KOPT-K1 (cell line): ENCODE data around the gene ANK2.
"Not testable (repeated sequence)": the region's sequence is repeated elsewhere in the genome, so short reads cannot be mapped to it uniquely, and the experiment has no call there.

ENCODE experiments used
- H3K27ac ChIP-seq: fragments of 200-600 bp; sonication (generic); 2 replicates; pipeline ENCODE4 v1.5.1; 2016; ENCODE audit warnings: antibody characterized with exemption, mild to moderate bottlenecking, low read depth, low read length; ENCODE audit not compliant: poor library complexity, severe bottlenecking
- H3K36me3 ChIP-seq: fragments of 200-600 bp; sonication (generic); 2 replicates; pipeline ENCODE4 v1.5.1; 2017; ENCODE audit warnings: antibody characterized with exemption, mild to moderate bottlenecking, low read length, moderate library complexity; ENCODE audit not compliant: insufficient read depth
- H3K9me3 ChIP-seq: fragments of 200-600 bp; sonication (generic); 2 replicates; pipeline ENCODE4 v1.5.1; 2017; ENCODE audit warnings: antibody characterized with exemption, low read length, mild to moderate bottlenecking; ENCODE audit not compliant: insufficient read depth, poor library complexity, severe bottlenecking

The ANK2 gene

GRCh38 chr4:113212613-113213012 is 163.2 kb downstream of the ANK2 start:
- Histone ChIP-seq H3K27ac (no peak overlapping the region), H3K9me3 (no peaks in the 10 kb centered on the region), H3K36me3 (no peaks in the 10 kb centered on the region)

- Histone ChIP-seq H3K9me3 (no peaks in the 10 kb centered on the region), H3K36me3 (no peaks in the 10 kb centered on the region), H3K27ac (no peak overlapping the region)
Observed at GRCh38 chr4:113221990-113222389, 172.5 kb downstream of the ANK2 start.

GRCh38 chr4:113222471-113222870 is 173.0 kb downstream of the ANK2 start:
- Histone ChIP-seq H3K36me3 (no peaks in the 10 kb centered on the region), H3K27ac (no peak overlapping the region), H3K9me3 (no peaks in the 10 kb centered on the region)

DNA sequence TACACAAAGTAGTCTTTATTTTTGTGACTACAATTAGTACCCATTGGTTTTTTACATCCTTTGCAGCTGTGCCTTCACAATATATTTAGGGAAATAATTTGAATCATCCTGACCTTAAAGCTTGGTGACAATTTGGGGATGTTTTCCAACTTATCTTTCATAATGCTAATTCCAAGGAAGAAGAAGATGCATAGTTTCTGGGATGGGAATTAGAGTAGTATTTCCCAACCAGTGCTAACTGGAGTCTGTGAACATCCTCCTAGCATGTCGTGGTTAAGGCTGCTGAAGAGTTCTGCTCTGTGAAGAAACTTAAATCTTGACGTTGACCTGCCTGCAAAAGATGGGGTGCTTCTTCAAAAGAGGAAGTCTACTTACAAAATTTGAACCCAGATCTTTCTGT is 173.5 kb downstream of the ANK2 start:
- Histone ChIP-seq H3K36me3 (no peaks in the 10 kb centered on the region), H3K27ac (no peak overlapping the region), H3K9me3 (no peaks in the 10 kb centered on the region)

DNA sequence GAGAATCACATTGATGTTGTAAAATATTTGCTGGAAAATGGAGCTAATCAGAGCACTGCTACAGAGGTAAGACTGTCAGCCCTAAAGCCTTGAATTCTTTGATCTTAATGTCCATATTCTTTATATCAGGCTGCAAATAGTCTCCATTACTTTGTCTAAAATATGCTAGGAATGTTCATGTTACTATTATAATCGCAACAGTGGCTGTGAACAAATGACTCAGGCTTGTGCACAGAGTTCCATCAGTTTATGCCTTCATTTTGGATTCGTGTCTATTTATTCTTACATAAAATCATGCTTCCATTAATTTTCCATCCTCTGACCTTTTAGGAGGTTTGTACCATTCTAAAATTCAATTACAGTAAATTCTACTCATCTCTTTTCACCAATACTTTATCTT is 182.7 kb downstream of the ANK2 start:
- H3K36me3 ChIP-seq = no peaks in the 10 kb centered on the region
- H3K9me3 ChIP-seq = no peaks in the 10 kb centered on the region
- H3K27ac ChIP-seq = no peak overlapping the region

GRCh38 chr4:113236916-113237315 is 187.5 kb downstream of the ANK2 start:
- Histone ChIP-seq H3K36me3 (no peaks in the 10 kb centered on the region), H3K9me3 (no peaks in the 10 kb centered on the region), H3K27ac (no peak overlapping the region)

DNA sequence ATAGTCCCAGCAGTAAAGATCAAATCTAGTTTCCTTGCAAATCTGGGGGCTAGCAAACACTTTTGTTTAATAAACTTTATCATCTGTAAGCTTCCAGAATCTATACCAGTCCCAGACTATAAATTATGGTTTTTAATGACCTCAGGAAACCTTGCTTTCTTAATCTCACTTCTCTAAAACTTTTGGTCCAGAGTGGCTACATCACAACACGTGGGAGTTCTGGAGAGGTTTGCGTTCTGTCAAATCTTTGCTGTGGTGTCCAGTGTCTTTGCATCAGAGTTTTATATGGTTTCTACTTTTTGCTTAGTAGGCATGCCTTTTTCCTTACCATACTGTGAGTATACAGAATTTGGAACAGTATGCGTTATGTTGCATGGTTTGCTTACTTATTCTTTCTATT is 193.9 kb downstream of the ANK2 start:
- Histone ChIP-seq H3K27ac (no peak overlapping the region), H3K36me3 (no peaks in the 10 kb centered on the region), H3K9me3 (no peaks in the 10 kb centered on the region)

GRCh38 chr4:113244747-113245146 is 195.3 kb downstream of the ANK2 start:
- not testable (repeated sequence) for H3K27ac ChIP-seq, H3K9me3 ChIP-seq, H3K36me3 ChIP-seq

GRCh38 chr4:113248320-113248719 is 198.9 kb downstream of the ANK2 start:
- no peak overlapping the region for H3K27ac ChIP-seq
- no peaks in the 10 kb centered on the region for H3K36me3 ChIP-seq
- H3K9me3 ChIP-seq = no peaks in the 10 kb centered on the region

- Histone ChIP-seq H3K27ac (no peak overlapping the region), H3K9me3 (no peaks in the 10 kb centered on the region), H3K36me3 (no peaks in the 10 kb centered on the region)
Observed at GRCh38 chr4:113255628-113256027, 206.2 kb downstream of the ANK2 start.

GRCh38 chr4:113256946-113257345 is 207.5 kb downstream of the ANK2 start:
- no peak overlapping the region for H3K27ac ChIP-seq
- H3K36me3 ChIP-seq = no peaks in the 10 kb centered on the region
- H3K9me3 ChIP-seq = no peaks in the 10 kb centered on the region

GRCh38 chr4:113260688-113261087 is 211.2 kb downstream of the ANK2 start:
- Histone ChIP-seq H3K27ac (no peak overlapping the region), H3K9me3 (no peaks in the 10 kb centered on the region), H3K36me3 (no peaks in the 10 kb centered on the region)

DNA sequence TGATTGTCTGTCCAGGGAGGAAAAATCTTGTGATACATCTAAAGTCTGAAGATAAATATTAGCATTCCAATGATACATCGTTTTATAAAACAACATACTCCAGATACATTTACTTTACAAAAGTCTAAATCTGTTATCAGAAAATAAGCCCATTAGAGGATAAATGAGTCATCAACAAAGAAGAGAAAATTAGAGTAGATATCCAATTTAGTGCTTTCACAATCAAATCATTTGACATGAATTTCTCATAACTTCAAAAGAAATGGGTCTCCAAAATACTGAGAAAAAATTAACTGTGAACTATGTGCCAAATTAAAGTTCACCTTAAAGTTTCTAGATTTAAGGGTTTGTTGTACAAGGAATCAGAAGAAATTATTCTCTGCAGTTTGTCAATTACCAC is 213.8 kb downstream of the ANK2 start:
- Histone ChIP-seq H3K27ac (no peak overlapping the region), H3K36me3 (no peaks in the 10 kb centered on the region), H3K9me3 (no peaks in the 10 kb centered on the region)

- H3K9me3 ChIP-seq = no peaks in the 10 kb centered on the region
- H3K27ac ChIP-seq = no peak overlapping the region
- no peaks in the 10 kb centered on the region for H3K36me3 ChIP-seq
Observed at GRCh38 chr4:113270520-113271319, 221.3 kb downstream of the ANK2 start.

- no peaks in the 10 kb centered on the region for H3K9me3 ChIP-seq
- H3K36me3 ChIP-seq = no peaks in the 10 kb centered on the region
- H3K27ac ChIP-seq = no peak overlapping the region
Observed at GRCh38 chr4:113272523-113272922, 223.1 kb downstream of the ANK2 start.

- no peaks in the 10 kb centered on the region for H3K36me3 ChIP-seq
Observed at GRCh38 chr4:113273721-113274220, 224.3 kb downstream of the ANK2 start.

More at GRCh38 chr4:113273721-113274220, 224.3 kb downstream of the ANK2 start:
- H3K9me3 ChIP-seq = no peaks in the 10 kb centered on the region
- no peak overlapping the region for H3K27ac ChIP-seq
